Measurements from ENCODE around the gene BRF1. TPM values are rescaled to one million over a fixed set of nuclear protein-coding genes. Genes with fewer than 3 reads are reported as not detected.

Gene BRF1
- total and polyA plus RNA-seq, 2 of the 13 experiments (the other 11 are each of a cell fraction or from before 2014, with no cell fraction given), result 5.1 to 11.0 TPM

DNA sequence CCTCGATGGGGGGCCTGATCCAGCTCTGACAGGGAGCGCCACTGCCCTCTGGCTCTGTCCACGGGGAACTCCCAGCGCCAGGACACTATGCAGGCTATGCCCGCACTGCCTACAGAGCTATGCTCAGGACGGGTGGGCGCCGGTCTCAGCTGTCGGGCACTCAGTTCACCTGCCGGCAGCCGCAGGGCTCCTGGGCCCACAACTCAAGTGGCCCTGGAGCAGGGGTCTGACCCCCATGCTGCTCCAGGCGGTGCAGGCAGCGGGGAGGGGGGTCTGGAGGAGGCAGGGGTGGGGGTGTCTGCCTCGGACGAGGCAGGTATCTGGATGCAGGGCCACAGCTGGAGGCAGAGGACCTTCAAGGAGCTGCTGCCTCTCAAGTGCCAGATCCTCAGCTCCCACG, 91.2 kb downstream of the BRF1 start (continued):
- TF ChIP-seq, protein P1, sequence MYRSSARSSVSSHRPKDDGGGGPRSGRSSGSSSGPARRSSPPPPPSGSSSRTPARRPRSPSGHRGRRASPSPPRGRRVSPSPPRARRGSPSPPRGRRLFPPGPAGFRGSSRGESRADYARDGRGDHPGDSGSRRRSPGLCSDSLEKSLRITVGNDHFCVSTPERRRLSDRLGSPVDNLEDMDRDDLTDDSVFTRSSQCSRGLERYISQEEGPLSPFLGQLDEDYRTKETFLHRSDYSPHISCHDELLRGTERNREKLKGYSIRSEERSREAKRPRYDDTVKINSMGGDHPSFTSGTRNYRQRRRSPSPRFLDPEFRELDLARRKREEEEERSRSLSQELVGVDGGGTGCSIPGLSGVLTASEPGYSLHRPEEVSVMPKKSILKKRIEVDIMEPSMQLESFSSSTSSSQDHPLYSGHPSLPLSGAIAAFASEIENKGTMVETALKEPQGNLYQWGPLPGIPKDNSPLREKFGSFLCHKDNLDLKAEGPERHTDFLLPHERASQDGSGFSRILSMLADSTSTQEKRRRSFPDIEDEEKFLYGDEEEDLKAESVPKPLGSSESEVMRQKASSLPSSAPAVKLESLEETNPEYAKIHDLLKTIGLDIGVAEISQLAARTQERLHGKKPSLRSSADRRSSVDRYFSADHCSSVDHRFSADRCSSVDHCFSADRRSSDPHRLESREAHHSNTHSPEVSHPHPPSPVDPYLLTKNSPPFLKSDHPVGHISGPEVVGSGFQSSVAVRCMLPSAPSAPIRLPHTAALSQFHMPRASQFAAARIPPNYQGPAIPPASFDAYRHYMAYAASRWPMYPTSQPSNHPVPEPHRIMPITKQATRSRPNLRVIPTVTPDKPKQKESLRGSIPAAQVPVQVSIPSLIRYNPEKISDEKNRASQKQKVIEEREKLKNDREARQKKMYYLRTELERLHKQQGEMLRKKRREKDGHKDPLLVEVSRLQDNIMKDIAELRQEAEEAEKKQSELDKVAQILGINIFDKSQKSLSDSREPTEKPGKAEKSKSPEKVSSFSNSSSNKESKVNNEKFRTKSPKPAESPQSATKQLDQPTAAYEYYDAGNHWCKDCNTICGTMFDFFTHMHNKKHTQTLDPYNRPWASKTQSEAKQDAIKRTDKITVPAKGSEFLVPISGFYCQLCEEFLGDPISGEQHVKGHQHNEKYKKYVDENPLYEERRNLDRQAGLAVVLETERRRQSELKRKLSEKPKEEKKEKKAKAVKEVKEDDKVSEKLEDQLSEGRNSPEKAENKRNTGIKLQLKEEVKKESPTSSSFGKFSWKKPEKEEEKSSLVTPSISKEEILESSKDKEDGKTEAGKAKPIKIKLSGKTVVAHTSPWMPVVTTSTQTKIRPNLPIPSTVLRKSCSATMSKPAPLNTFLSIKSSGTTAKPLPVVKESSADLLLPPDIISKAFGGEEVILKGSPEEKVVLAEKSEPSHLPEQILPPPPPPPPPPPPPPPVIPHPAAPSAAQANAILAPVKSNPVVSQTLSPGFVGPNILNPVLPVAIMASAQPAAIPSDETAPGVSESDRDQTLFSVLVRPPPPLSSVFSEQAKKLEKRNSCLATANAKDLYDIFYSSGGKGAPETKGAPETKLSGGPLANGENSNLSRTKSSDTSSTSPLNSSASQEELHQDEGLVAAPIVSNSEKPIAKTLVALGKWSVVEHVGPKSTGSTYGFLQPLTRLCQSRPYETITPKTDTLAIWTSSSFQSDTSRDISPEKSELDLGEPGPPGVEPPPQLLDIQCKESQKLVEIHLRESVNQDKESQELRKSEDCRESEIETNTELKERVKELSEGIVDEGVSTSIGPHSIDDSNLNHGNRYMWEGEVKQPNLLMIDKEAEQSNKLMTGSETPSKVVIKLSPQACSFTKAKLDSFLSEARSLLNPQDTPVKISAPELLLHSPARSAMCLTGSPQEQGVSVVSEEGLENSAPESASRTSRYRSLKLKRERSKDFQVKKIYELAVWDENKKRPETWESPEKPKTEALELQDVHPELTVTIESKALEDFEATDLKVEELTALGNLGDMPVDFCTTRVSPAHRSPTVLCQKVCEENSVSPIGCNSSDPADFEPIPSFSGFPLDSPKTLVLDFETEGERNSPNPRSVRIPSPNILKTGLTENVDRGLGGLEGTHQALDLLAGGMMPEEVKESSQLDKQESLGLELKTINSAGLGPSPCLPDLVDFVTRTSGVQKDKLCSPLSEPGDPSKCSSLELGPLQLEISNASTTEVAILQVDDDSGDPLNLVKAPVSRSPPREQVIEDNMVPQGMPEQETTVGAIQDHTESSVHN (CRISPR knock-in tag; IDR thresholded peaks at IDR 0.05), result no peak
- TF ChIP-seq, protein P2, sequence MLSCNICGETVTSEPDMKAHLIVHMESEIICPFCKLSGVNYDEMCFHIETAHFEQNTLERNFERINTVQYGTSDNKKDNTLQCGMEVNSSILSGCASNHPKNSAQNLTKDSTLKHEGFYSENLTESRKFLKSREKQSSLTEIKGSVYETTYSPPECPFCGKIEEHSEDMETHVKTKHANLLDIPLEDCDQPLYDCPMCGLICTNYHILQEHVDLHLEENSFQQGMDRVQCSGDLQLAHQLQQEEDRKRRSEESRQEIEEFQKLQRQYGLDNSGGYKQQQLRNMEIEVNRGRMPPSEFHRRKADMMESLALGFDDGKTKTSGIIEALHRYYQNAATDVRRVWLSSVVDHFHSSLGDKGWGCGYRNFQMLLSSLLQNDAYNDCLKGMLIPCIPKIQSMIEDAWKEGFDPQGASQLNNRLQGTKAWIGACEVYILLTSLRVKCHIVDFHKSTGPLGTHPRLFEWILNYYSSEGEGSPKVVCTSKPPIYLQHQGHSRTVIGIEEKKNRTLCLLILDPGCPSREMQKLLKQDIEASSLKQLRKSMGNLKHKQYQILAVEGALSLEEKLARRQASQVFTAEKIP (CRISPR knock-in tag; IDR thresholded peaks at IDR 0.05; ENCODE audit: borderline replicate concordance), result no peak
- TF ChIP-seq ZMAT5 (CRISPR knock-in tag; IDR thresholded peaks at IDR 0.05; ENCODE audit: borderline replicate concordance, low read depth), result no peak
- no peak for TF ChIP-seq ZNF687 (CRISPR knock-in tag; IDR thresholded peaks at IDR 0.05)
- TF ChIP-seq ZNF274 (CRISPR knock-in tag; IDR thresholded peaks at IDR 0.05), result no peak
- no peak for TF ChIP-seq MXD1 (CRISPR knock-in tag; IDR thresholded peaks at IDR 0.05)
- no peak for TF ChIP-seq TAF1 (CRISPR knock-in tag; IDR thresholded peaks at IDR 0.05)
- TF ChIP-seq TRIM24 (CRISPR knock-in tag; IDR thresholded peaks at IDR 0.05), result no peak

Data from HepG2 (cell line).